ENCODE data around the gene SEMA5A.

GRCh38 chr5:9533562-9534364, 12.1 kb downstream of the SEMA5A start:
- TF ChIP-seq CTCF (IDR thresholded peaks at IDR 0.05): no peak
- no peak for TF ChIP-seq POLR2A (IDR thresholded peaks at IDR 0.05)
- no peak for TF ChIP-seq POLR2AphosphoS5 (IDR thresholded peaks at IDR 0.05)

All from breast epithelium (tissue), 3 donors.